Measurements from ENCODE around the gene PDZK1IP1. TPM values are rescaled to one million over a fixed set of nuclear protein-coding genes. Genes with fewer than 3 reads are reported as not detected.

Gene PDZK1IP1
- total and polyA plus RNA-seq, 2 of the 13 experiments (the other 11 are each of a cell fraction or from before 2014, with no cell fraction given): 0.24 to 1.6 TPM

GRCh38 chr1:47214549-47214948 is 24.7 kb upstream of the PDZK1IP1 start:
- H3K36me3 ChIP-seq (replicated peaks in 1 of 2; ENCODE audit: control insufficient read depth in 1 of 2, insufficient read depth in 2 of 2, low read length in 2 of 2): no peaks in the 10 kb centered on the region
- ATAC-seq (no peak), DNase-seq (ENCODE audit: low spot score) (no peak), FAIRE-seq (no peak)
- ChIA-PET POLR2A (no interaction called here), CTCF (ENCODE audit: low intra/inter-chr PET ratio, low total read pairs) (no interaction called here)
- no peaks in the 10 kb centered on the region for H3K79me2 ChIP-seq (ENCODE audit: insufficient read depth, low read length)
- intact Hi-C loops (cut with micrococcal nuclease; ENCODE audit: unreplicated experiment): no loop called here
- 37% methylated on average over 3 of the region's 3 CpGs for WGBS (ENCODE audit: low lambda C conversion rate)
- TF ChIP-seq ZNF576 (CRISPR knock-in tag; IDR thresholded peaks at IDR 0.05) (no peak), U2AF2 (IDR thresholded peaks at IDR 0.05; ENCODE audit: low read depth, low read length) (no peak), KDM4B (CRISPR knock-in tag; IDR thresholded peaks at IDR 0.05) (no peak), ZNF773 (CRISPR knock-in tag; IDR thresholded peaks at IDR 0.05; ENCODE audit: borderline replicate concordance) (no peak), KMT2A (CRISPR knock-in tag; IDR thresholded peaks at IDR 0.05) (no peak), ZNF547 (CRISPR knock-in tag; IDR thresholded peaks at IDR 0.05) (no peak), ZFP36 (IDR thresholded peaks at IDR 0.05; ENCODE audit: borderline replicate concordance, low read depth, low read length, partially characterized antibody) (no peak), CEBPB (IDR thresholded peaks at IDR 0.05; ENCODE audit: borderline replicate concordance, low read depth, low read length) (no peak), LRRFIP1 (CRISPR knock-in tag; conservative IDR thresholded peaks at IDR 0.05) (no peak), EED (CRISPR knock-in tag; IDR thresholded peaks at IDR 0.05) (no peak), NFE2 (CRISPR knock-in tag; IDR thresholded peaks at IDR 0.05) (no peak)
- no peak overlapping the region for H3K4me2 ChIP-seq (ENCODE audit: low read depth, low read length)
- no TSS peak for BruUV-seq (replicated peaks)
- peaks cover 5 to 51% of the 10 kb centered on the region in 2 experiments; a peak in 3 of 5 replicates for H3K27me3 ChIP-seq (ENCODE audit: control insufficient read depth in 1 of 2, insufficient read depth in 2 of 2, low read length in 2 of 2)
- in situ Hi-C loops (cut with HindIII; ENCODE audit: extremely low pct_ligation_motif_present, low pct_unique_long_range_greater_than_20kb): no loop called here
- H3K9ac ChIP-seq (ENCODE audit: insufficient read depth, low read depth, low read length): no peak overlapping the region
- no peaks in the 10 kb centered on the region for H3K9me3 ChIP-seq (ENCODE audit: low read length)
- no peak overlapping the region for H2AFZ ChIP-seq (ENCODE audit: low read length)
- peaks cover 54% of the 10 kb centered on the region for H3K4me1 ChIP-seq (ENCODE audit: insufficient read depth, low read length)
- no peak overlapping the region for H3K27ac ChIP-seq (ENCODE audit: extremely low read length, insufficient read depth, low read length)
- H4K20me1 ChIP-seq (ENCODE audit: insufficient read depth, low read length): no peaks in the 10 kb centered on the region
- no peak overlapping the region for H3K4me3 ChIP-seq (replicated peaks in 1 of 3; ENCODE audit: insufficient read depth in 1 of 3, low read depth in 2 of 3, low read length in 3 of 3)

All from HepG2 (cell line).